Measurements from ENCODE around the gene CA10.

Gene CA10

DNA sequence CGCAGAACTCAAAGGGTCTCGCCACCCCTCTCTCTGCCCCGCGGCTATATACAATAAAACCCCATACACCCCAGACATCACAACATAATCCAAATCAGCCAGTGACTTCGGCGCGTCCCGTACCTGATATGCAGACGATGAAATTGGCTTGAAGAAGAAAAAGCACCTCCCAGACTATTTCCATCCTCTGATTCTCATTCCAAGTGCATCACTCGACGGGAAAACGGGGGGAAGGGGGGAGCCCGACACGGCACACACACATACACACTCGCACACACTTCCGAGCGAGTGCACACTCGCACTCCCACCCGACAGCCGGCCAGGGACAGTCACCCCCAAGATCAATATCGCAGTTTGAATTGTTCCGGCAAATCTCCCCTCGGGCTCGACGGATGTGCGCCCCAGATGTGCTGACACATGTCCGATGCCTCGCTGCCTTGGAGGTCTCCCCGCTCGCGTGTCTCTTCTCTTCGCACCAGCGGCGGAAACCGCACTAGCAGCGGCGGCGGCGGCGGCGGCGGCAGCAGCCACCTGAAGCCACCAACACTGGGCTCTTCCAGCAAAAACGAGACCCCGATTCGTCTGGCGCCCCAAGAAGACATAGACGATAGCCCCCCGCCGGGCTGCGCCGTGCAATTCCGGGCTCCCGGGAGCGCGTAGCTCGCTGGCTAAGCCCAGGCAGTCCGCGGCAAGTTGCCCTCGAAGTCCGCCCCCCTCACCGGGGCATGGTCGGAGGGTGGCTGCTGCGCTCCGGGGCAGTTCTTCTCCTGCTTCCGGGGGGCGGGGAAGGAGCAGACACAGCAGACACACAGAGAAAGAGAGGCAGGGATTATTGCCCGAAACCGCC is 688 bp downstream of the CA10 start:
- H3K9ac ChIP-seq (ENCODE audit: low read length), result no peak overlapping the region
- peaks cover 4 to 33% of the 10 kb centered on the region in 2 donors for H3K27me3 ChIP-seq (ENCODE audit: control insufficient read depth in 1 of 2, insufficient read depth in 2 of 2, low read length in 2 of 2)
- no peaks in the 10 kb centered on the region for H3K9me3 ChIP-seq (ENCODE audit: low read length)
- no peak overlapping the region for H3K4me3 ChIP-seq (ENCODE audit: low read depth in 1 of 2, low read length in 2 of 2)
- no peaks in the 10 kb centered on the region for H3K4me1 ChIP-seq (ENCODE audit: insufficient read depth, low read length)
- H3K27ac ChIP-seq (ENCODE audit: low read depth, low read length), result no peak overlapping the region
- no peaks in the 10 kb centered on the region for H3K36me3 ChIP-seq (ENCODE audit: insufficient read depth, low read length)

- Histone ChIP-seq H3K27me3 (ENCODE audit: control insufficient read depth in 1 of 2, insufficient read depth in 2 of 2, low read length in 2 of 2) (peaks cover 4 to 33% of the 10 kb centered on the region in 2 donors), H3K27ac (ENCODE audit: low read depth, low read length) (no peak overlapping the region), H3K9ac (ENCODE audit: low read length) (no peak overlapping the region), H3K4me1 (ENCODE audit: insufficient read depth, low read length) (no peaks in the 10 kb centered on the region), H3K9me3 (ENCODE audit: low read length) (no peaks in the 10 kb centered on the region), H3K4me3 (ENCODE audit: low read depth in 1 of 2, low read length in 2 of 2) (no peak overlapping the region), H3K36me3 (ENCODE audit: insufficient read depth, low read length) (no peaks in the 10 kb centered on the region)
Observed at GRCh38 chr17:52156576-52157570, 1.6 kb downstream of the CA10 start.

- H3K27me3 ChIP-seq (ENCODE audit: control insufficient read depth in 1 of 2, insufficient read depth in 2 of 2, low read length in 2 of 2), result peaks cover 4 to 33% of the 10 kb centered on the region in 2 donors
- no peaks in the 10 kb centered on the region for H3K36me3 ChIP-seq (ENCODE audit: insufficient read depth, low read length)
- no peak overlapping the region for H3K27ac ChIP-seq (ENCODE audit: low read depth, low read length)
- no peak overlapping the region for H3K9ac ChIP-seq (ENCODE audit: low read length)
- no peaks in the 10 kb centered on the region for H3K9me3 ChIP-seq (ENCODE audit: low read length)
- H3K4me3 ChIP-seq (ENCODE audit: low read depth in 1 of 2, low read length in 2 of 2), result no peak overlapping the region
- no peaks in the 10 kb centered on the region for H3K4me1 ChIP-seq (ENCODE audit: insufficient read depth, low read length)
Observed at GRCh38 chr17:52155301-52155700, 3.2 kb downstream of the CA10 start.

- Histone ChIP-seq H3K36me3 (ENCODE audit: insufficient read depth, low read length) (no peaks in the 10 kb centered on the region), H3K27ac (ENCODE audit: low read depth, low read length) (no peak overlapping the region), H3K4me3 (ENCODE audit: low read depth in 1 of 2, low read length in 2 of 2) (no peak overlapping the region), H3K4me1 (ENCODE audit: insufficient read depth, low read length) (no peaks in the 10 kb centered on the region), H3K9ac (ENCODE audit: low read length) (no peak overlapping the region), H3K27me3 (ENCODE audit: control insufficient read depth in 1 of 2, insufficient read depth in 2 of 2, low read length in 2 of 2) (peaks cover 4 to 28% of the 10 kb centered on the region in 2 donors), H3K9me3 (ENCODE audit: low read length) (no peaks in the 10 kb centered on the region)
Observed at GRCh38 chr17:52154466-52154865, 4.0 kb downstream of the CA10 start.

DNA sequence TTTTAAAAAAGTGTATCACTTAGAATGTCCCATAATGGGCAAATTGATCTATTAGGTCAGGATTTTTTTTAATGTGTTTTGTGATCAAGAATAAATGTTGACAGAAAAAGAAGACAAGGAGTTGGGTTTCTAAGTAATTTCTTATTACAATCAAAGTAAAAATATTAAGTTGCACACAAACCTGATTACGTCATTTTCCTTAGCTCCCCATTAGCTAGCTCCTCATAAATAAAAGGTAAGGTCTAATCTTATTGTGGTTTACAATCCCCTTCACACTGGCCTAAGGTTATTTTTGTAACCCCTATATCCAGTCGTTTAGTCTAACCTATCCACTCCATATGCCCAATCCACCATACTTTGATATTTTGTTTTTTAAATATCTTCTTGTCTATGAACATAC is 7.6 kb downstream of the CA10 start:
- H3K36me3 ChIP-seq (ENCODE audit: insufficient read depth, low read length), result no peaks in the 10 kb centered on the region
- no peak overlapping the region for H3K27ac ChIP-seq (ENCODE audit: low read depth, low read length)
- no peaks in the 10 kb centered on the region for H3K4me1 ChIP-seq (ENCODE audit: insufficient read depth, low read length)

DNA sequence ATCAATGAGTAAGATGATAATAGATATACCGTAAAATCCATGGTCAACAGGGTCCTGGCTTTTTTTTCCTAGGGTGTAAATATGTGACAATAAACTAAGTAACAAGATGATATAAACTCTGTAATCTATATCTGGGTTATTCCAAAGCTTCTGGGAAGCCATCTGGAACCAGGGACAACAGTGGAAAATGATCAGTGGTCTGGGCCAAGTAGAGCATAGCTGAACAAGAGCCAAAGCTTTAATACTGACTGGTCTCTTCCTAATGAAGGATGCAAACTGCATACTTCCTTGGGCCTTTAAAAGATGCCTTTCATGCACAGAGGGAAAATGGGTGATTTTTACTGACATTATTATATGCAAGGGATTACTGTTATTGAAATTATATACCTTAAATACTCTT is 8.9 kb downstream of the CA10 start:
- Histone ChIP-seq H3K4me3 (ENCODE audit: low read depth in 1 of 2, low read length in 2 of 2) (no peak overlapping the region), H3K9ac (ENCODE audit: low read length) (no peak overlapping the region), H3K9me3 (ENCODE audit: low read length) (no peaks in the 10 kb centered on the region), H3K36me3 (ENCODE audit: insufficient read depth, low read length) (no peaks in the 10 kb centered on the region), H3K4me1 (ENCODE audit: insufficient read depth, low read length) (no peaks in the 10 kb centered on the region), H3K27me3 (ENCODE audit: control insufficient read depth in 1 of 2, insufficient read depth in 2 of 2, low read length in 2 of 2) (no peaks in the 10 kb centered on the region), H3K27ac (ENCODE audit: low read depth, low read length) (no peak overlapping the region)

More for the DNA sequence above, 7.6 kb downstream of the CA10 start:
- no peak overlapping the region for H3K4me3 ChIP-seq (ENCODE audit: low read depth in 1 of 2, low read length in 2 of 2)
- H3K9me3 ChIP-seq (ENCODE audit: low read length), result no peaks in the 10 kb centered on the region
- no peaks in the 10 kb centered on the region for H3K27me3 ChIP-seq (ENCODE audit: control insufficient read depth in 1 of 2, insufficient read depth in 2 of 2, low read length in 2 of 2)
- H3K9ac ChIP-seq (ENCODE audit: low read length), result no peak overlapping the region

DNA sequence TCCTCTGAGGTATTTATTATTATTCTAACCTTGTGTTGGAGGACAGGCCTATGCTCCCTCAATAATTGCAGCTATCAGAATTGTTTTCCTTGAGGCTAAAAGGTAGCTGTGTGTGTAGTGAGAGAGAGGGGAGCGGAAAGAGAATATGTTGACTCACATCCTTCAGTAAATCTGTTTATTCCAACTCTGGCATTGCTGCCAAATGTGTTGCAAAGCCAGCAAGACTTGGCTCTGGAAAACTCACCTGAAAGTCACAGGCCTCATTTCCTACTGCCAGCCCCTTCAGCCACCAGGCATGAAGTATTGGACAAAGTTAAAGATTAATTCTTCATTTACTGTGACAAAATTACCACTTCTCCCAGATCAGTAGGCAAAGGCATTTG is 9.6 kb downstream of the CA10 start:
- Histone ChIP-seq H3K27me3 (ENCODE audit: control insufficient read depth in 1 of 2, insufficient read depth in 2 of 2, low read length in 2 of 2) (no peaks in the 10 kb centered on the region), H3K4me1 (ENCODE audit: insufficient read depth, low read length) (no peaks in the 10 kb centered on the region), H3K4me3 (ENCODE audit: low read depth in 1 of 2, low read length in 2 of 2) (no peak overlapping the region), H3K27ac (ENCODE audit: low read depth, low read length) (no peak overlapping the region), H3K9ac (ENCODE audit: low read length) (no peak overlapping the region), H3K9me3 (ENCODE audit: low read length) (no peaks in the 10 kb centered on the region), H3K36me3 (ENCODE audit: insufficient read depth, low read length) (no peaks in the 10 kb centered on the region)

DNA sequence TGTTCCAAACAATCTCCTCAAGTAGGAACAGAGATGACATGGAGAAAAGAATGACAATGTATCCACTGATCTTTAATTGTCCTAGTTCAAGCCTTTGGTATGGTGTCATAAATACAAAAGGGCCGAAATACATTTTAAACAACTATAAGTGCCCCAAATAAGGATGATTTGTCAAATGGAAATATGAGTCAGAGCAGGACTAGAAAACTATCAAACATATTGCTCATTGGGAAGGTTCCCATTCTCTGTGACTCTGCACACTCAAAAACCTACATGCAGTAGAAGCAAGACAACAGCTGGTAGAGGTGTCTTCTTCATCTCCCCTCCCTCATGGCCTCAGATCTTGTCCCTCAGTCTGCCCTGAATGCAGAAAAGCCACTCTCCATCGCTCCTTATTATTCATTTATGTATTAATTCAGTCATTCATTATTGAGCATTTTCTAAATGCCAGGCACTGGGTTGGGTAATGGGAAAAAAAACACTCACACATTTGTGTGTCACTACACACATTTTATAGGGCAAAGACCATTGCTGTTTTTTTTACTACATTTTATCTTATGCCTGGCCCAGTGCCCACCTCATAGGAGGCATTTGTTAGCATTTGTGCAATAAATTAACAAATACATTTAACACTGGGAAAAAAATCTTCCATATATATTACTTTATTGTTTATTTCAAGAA is 10.1 kb downstream of the CA10 start:
- Histone ChIP-seq H3K27ac (ENCODE audit: low read depth, low read length) (no peak overlapping the region), H3K27me3 (ENCODE audit: control insufficient read depth in 1 of 2, insufficient read depth in 2 of 2, low read length in 2 of 2) (no peaks in the 10 kb centered on the region), H3K4me3 (ENCODE audit: low read depth in 1 of 2, low read length in 2 of 2) (no peak overlapping the region), H3K36me3 (ENCODE audit: insufficient read depth, low read length) (no peaks in the 10 kb centered on the region), H3K4me1 (ENCODE audit: insufficient read depth, low read length) (no peaks in the 10 kb centered on the region), H3K9ac (ENCODE audit: low read length) (no peak overlapping the region), H3K9me3 (ENCODE audit: low read length) (no peaks in the 10 kb centered on the region)

- H3K9me3 ChIP-seq (ENCODE audit: low read length), result no peaks in the 10 kb centered on the region
- H3K27ac ChIP-seq (ENCODE audit: low read depth, low read length), result no peak overlapping the region
- no peak overlapping the region for H3K4me3 ChIP-seq (ENCODE audit: low read depth in 1 of 2, low read length in 2 of 2)
- no peaks in the 10 kb centered on the region for H3K36me3 ChIP-seq (ENCODE audit: insufficient read depth, low read length)
- no peak overlapping the region for H3K9ac ChIP-seq (ENCODE audit: low read length)
- H3K4me1 ChIP-seq (ENCODE audit: insufficient read depth, low read length), result no peaks in the 10 kb centered on the region
- no peaks in the 10 kb centered on the region for H3K27me3 ChIP-seq (ENCODE audit: control insufficient read depth in 1 of 2, insufficient read depth in 2 of 2, low read length in 2 of 2)
Observed at GRCh38 chr17:52147872-52148271, 10.6 kb downstream of the CA10 start.

DNA sequence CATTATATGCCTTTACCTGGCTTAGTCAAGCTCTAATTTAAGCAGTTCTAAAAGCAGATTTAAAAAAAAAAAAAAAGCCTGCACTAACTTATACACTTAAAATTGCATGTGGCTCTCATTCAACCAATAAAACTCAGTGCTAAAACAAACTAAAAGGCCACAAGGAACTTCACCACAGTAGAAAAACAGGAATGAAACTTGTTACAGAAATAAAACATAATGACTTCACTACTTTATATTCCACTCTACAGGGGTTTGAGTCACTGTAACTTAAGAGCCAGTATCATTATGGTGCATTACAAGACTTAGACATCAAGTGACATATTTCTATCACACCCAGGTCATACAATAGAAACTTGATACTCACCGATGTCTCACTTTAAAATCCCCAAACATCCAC is 11.1 kb downstream of the CA10 start:
- Histone ChIP-seq H3K9me3 (ENCODE audit: low read length) (no peaks in the 10 kb centered on the region), H3K27me3 (ENCODE audit: control insufficient read depth in 1 of 2, insufficient read depth in 2 of 2, low read length in 2 of 2) (no peaks in the 10 kb centered on the region), H3K4me3 (ENCODE audit: low read depth in 1 of 2, low read length in 2 of 2) (no peak overlapping the region), H3K4me1 (ENCODE audit: insufficient read depth, low read length) (no peaks in the 10 kb centered on the region), H3K36me3 (ENCODE audit: insufficient read depth, low read length) (no peaks in the 10 kb centered on the region), H3K9ac (ENCODE audit: low read length) (no peak overlapping the region), H3K27ac (ENCODE audit: low read depth, low read length) (no peak overlapping the region)

- Histone ChIP-seq H3K36me3 (ENCODE audit: insufficient read depth, low read length) (no peaks in the 10 kb centered on the region), H3K27me3 (ENCODE audit: control insufficient read depth in 1 of 2, insufficient read depth in 2 of 2, low read length in 2 of 2) (no peaks in the 10 kb centered on the region), H3K4me1 (ENCODE audit: insufficient read depth, low read length) (no peaks in the 10 kb centered on the region), H3K4me3 (ENCODE audit: low read depth in 1 of 2, low read length in 2 of 2) (no peak overlapping the region), H3K27ac (ENCODE audit: low read depth, low read length) (no peak overlapping the region), H3K9ac (ENCODE audit: low read length) (no peak overlapping the region), H3K9me3 (ENCODE audit: low read length) (no peaks in the 10 kb centered on the region)
Observed at GRCh38 chr17:52145476-52145875, 13.0 kb downstream of the CA10 start.
